ENCODE measurements around the gene DNAJC15.
"Not testable (repeated sequence)": the region's sequence is repeated elsewhere in the genome, so short reads cannot be mapped to it uniquely, and the experiment has no call there.

DNAJC15 gene

DNA sequence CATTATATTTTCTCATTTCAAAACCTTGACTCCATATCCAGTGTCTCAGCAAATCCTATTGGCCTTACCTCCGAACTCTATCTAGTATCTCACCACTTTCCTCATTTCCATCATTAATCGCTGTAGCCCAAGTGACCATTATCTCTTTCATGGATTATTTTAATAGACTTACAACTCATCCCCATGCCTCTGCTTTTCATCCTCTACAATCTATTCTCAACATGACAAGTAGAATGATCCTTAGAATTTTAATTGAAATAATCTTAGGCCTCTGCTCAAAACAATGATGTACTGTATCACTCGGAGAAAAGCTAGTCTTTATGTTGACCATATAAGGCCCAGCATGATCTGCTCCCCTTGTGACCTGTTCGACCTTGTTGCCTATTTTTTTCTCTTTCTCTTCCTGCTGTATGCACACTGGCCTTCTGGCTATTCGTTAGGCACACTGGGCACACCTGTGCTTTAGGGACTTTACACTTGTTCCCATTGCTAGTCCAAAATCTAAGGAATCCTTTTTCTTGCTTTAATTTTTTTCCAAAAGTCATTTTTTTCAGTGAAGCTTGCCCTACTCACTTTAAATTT, 21.4 kb downstream of the DNAJC15 start:
- DNase-seq (ENCODE audit: low read depth in 1 of 2, low spot score in 1 of 2) = no peak

- peak in 1 of 2 donors; percentile 8 for DNase-seq (ENCODE audit: low read depth in 1 of 2, low spot score in 1 of 2)
These were observed 22.0 kb downstream of the DNAJC15 start for GRCh38 chr13:43045302-43045773.

GRCh38 chr13:43046259-43046658, 22.9 kb downstream of the DNAJC15 start:
- no peak for DNase-seq (ENCODE audit: low read depth in 1 of 2, low spot score in 1 of 2)

GRCh38 chr13:43054803-43055802, 31.7 kb downstream of the DNAJC15 start:
- no peak for DNase-seq (ENCODE audit: low read depth in 1 of 2, low spot score in 1 of 2)

DNA sequence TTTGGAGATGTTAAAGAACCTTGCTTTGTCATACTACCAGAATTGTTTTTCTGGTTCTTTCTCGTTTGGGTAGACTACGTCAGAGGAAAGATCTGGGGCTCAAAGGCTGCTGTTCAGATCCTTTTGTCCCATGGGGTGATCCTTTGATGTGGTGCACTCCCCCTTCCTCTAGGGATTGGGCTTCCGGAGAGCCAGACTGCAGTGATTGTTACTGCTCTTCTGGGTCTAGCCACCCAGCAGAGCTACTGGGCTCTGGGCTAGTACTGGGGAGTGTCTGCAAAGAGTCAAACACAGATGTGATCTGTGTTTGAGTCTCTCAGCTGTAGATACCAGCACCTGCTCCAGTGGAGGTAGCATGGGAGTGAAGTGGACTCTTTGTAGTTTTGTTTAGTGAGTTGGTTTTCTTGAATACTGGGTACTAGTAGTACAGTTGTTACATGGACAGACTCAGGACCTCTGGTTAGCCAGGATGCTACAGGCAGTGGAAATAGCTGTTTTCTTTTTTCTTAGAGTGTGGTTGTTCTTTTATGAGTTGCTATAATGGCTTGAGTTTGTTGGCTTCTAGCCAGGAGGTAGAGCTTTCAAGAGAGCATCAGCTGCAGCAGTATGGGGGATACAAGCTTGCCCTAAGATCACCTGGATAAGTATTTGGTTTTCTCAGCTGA, 34.4 kb downstream of the DNAJC15 start:
- DNase-seq (ENCODE audit: low read depth in 1 of 2, low spot score in 1 of 2) = no peak

DNA sequence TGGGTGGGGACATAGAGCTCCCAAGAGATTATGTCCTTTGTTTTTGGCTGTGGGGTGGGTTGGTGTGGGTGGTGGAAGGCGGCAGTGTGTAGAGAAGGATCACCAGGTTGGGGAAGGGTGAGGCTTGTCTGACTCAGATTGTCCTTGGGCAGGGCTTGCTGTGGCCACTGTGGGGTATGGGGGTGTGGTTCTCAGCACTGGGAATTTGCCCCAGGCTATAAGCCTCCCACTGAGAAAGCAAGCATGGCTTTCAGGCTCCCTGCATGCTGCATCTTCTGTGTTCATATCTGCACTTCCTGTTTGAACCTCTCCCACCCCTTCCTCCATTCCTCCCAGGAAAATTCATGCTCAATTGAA, 34.9 kb downstream of the DNAJC15 start:
- DNase-seq (ENCODE audit: low read depth in 1 of 2, low spot score in 1 of 2) = no peak

GRCh38 chr13:43058831-43059230, 35.4 kb downstream of the DNAJC15 start:
- no peak for DNase-seq (ENCODE audit: low read depth in 1 of 2, low spot score in 1 of 2)

GRCh38 chr13:43059779-43060178, 36.4 kb downstream of the DNAJC15 start:
- DNase-seq (ENCODE audit: low read depth in 1 of 2, low spot score in 1 of 2) = not testable (repeated sequence)

GRCh38 chr13:43060806-43061205, 37.4 kb downstream of the DNAJC15 start:
- DNase-seq (ENCODE audit: low read depth in 1 of 2, low spot score in 1 of 2) = not testable (repeated sequence)

GRCh38 chr13:43061496-43062280, 38.3 kb downstream of the DNAJC15 start:
- peak in 1 of 2 donors; percentile 29 for DNase-seq (ENCODE audit: low read depth in 1 of 2, low spot score in 1 of 2)

- no peak for DNase-seq (ENCODE audit: low read depth in 1 of 2, low spot score in 1 of 2)
These were observed 48.4 kb downstream of the DNAJC15 start for GRCh38 chr13:43071824-43072223.

- DNase-seq (ENCODE audit: low read depth in 1 of 2, low spot score in 1 of 2) = no peak
These were observed 49.0 kb downstream of the DNAJC15 start for GRCh38 chr13:43072394-43072793.

GRCh38 chr13:43074824-43075510, 51.6 kb downstream of the DNAJC15 start:
- DNase-seq (ENCODE audit: low read depth in 1 of 2, low spot score in 1 of 2) = no peak

DNA sequence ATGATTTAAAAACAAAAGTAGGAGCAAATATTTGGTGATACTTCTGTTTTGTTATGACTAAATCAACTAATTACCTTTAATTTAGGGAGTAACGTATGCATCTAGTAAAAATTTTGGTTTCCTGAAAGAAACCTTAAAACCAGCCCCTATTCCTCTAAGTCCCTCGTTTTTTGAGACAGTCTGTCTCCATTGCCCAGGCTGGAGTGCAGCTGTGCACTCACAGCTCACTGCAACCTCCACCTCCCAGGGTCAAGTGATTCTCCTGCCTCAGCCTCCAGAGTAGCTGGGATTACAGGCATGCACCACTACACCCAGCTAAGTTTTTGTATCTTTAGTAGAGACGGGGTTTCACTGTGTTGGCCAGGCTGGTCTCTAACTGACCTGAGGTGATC, 52.1 kb downstream of the DNAJC15 start:
- DNase-seq (ENCODE audit: low read depth in 1 of 2, low spot score in 1 of 2) = not testable (repeated sequence)

- DNase-seq (ENCODE audit: low read depth in 1 of 2, low spot score in 1 of 2) = no peak
These were observed 53.7 kb downstream of the DNAJC15 start for GRCh38 chr13:43077046-43077445.

GRCh38 chr13:43077461-43077860, 54.1 kb downstream of the DNAJC15 start:
- no peak for DNase-seq (ENCODE audit: low read depth in 1 of 2, low spot score in 1 of 2)

- no peak for DNase-seq (ENCODE audit: low read depth in 1 of 2, low spot score in 1 of 2)
These were observed 54.5 kb downstream of the DNAJC15 start for GRCh38 chr13:43077906-43078305.

DNA sequence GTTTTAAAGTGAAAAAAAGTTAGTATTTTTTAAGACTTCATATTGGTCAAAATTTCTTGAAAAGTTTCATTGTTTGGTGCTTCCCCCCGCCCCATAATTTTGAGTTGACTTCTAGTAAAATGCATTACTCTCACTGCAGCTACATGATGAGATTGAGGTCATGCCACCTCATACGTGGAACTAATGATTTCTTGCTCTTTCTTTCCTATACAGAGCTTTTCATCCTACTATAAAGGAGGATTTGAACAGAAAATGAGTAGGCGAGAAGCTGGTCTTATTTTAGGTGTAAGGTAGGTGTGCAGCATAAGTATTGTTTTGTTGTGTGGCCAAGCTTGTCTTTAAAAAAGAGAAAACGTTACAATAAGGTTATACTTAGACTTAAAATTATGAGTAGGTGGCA, 55.0 kb downstream of the DNAJC15 start:
- no peak for DNase-seq (ENCODE audit: low read depth in 1 of 2, low spot score in 1 of 2)

GRCh38 chr13:43079392-43079931, 56.1 kb downstream of the DNAJC15 start:
- DNase-seq (ENCODE audit: low read depth in 1 of 2, low spot score in 1 of 2) = no peak

- DNase-seq (ENCODE audit: low read depth in 1 of 2, low spot score in 1 of 2) = no peak
These were observed 56.8 kb downstream of the DNAJC15 start for GRCh38 chr13:43080199-43080598.

Data from activated CD4-positive, alpha-beta T cell treated with anti-CD3 and anti-CD28 coated beads, Interleukin-2, amount 50 U/mL, for 24 hours (primary cell).